CD4-positive, CD25-positive, alpha-beta regulatory T cell (primary cell): ENCODE measurements around the gene CTXND1. TPM values are rescaled to one million over a fixed set of nuclear protein-coding genes. Genes with fewer than 3 reads are reported as not detected.
A peak's percentile ranks its signal among the peaks of the same experiment; 100 is the strongest.

ENCODE experiments used
- ATAC-seq, 2 donors: fragments of 150-1000 bp; cut with Tn5 transposase; one replicate each; pipeline ENCODE4 v1.10.0; 2021; ENCODE audit warnings: low read depth in 2 of 2, moderate number of reproducible peaks in 2 of 2, moderate library complexity in 1 of 2
- DNase-seq, 3 donors: peaks; one replicate each; pipeline versions ENCODE4 v3.0.0 to v3.0.0-alpha.2; 2012 to 2022; ENCODE audit warnings: mixed read lengths in 1 of 3
- H3K27ac ChIP-seq: one replicate; pipeline ENCODE4 v1.7.0; 2013; ENCODE audit warnings: mild to moderate bottlenecking, low read length; ENCODE audit not compliant: insufficient read depth, poor library complexity, severe bottlenecking
- H3K27me3 ChIP-seq: one replicate; pipeline ENCODE4 v1.7.0; 2013; ENCODE audit warnings: low read length; ENCODE audit not compliant: control insufficient read depth, insufficient read depth
- H3K36me3 ChIP-seq: one replicate; pipeline ENCODE4 v1.7.0; 2013; ENCODE audit warnings: mild to moderate bottlenecking, low read length, moderate library complexity; ENCODE audit not compliant: control insufficient read depth, insufficient read depth
- H3K4me1 ChIP-seq: 2 replicates; pipeline ENCODE4 v1.7.0; 2013; ENCODE audit warnings: mild to moderate bottlenecking, low read length; ENCODE audit not compliant: insufficient read depth, control insufficient read depth, poor library complexity, severe bottlenecking
- H3K4me3 ChIP-seq: one replicate; pipeline ENCODE4 v1.7.0; 2013; ENCODE audit warnings: low read depth, mild to moderate bottlenecking, low read length, moderate library complexity
- H3K9me3 ChIP-seq, 2 experiments: 1 replicate in 1 of 2; 2 replicates in 1 of 2; pipeline ENCODE4 v1.7.0; 2013; ENCODE audit warnings: low read length in 2 of 2, mild to moderate bottlenecking in 1 of 2, moderate library complexity in 1 of 2; ENCODE audit not compliant: control insufficient read depth in 2 of 2
- H3K27ac Mint-ChIP-seq, 3 donors: one replicate each; pipeline ENCODE4 v1.8.0; 2020 to 2022; ENCODE audit warnings: mild to moderate bottlenecking in 3 of 3, mixed read lengths in 3 of 3, moderate library complexity in 2 of 3
- H3K27me3 Mint-ChIP-seq: one replicate; pipeline ENCODE4 v1.8.0; 2022; ENCODE audit warnings: mild to moderate bottlenecking, mixed read lengths
- H3K36me3 Mint-ChIP-seq: one replicate; pipeline ENCODE4 v1.8.0; 2020; ENCODE audit warnings: mixed read lengths
- H3K4me1 Mint-ChIP-seq, 4 donors: one replicate each; pipeline ENCODE4 v1.8.0; 2020 to 2022; ENCODE audit warnings: mixed read lengths in 4 of 4, mild to moderate bottlenecking in 1 of 4
- H3K4me3 Mint-ChIP-seq, 4 donors: one replicate each; pipeline ENCODE4 v1.8.0; 2020 to 2022; ENCODE audit warnings: mild to moderate bottlenecking in 4 of 4, mixed read lengths in 4 of 4, moderate library complexity in 3 of 4
- H3K9me3 Mint-ChIP-seq, 7 donors: one replicate each; pipeline ENCODE4 v1.8.0; 2020 to 2022; ENCODE audit warnings: mixed read lengths in 7 of 7, mild to moderate bottlenecking in 3 of 7, moderate library complexity in 2 of 7
- polyA plus RNA-seq, 4 donors: library from polyadenylated mRNA; unstranded; fragments of 300-500 nt; fragmentation: Illumina TruSeq; gene quantifications; one replicate each; pipeline ENCODE4 v1.2.3, GENCODE V29; 2021
- total RNA-seq: library from RNA; stranded (reverse); gene quantifications from one replicate; pipeline ENCODE4 v1.2.3, GENCODE V29; 2022

The CTXND1 gene
- total and polyA plus RNA-seq, 5 donors from 2014 or later: not detected

DNA sequence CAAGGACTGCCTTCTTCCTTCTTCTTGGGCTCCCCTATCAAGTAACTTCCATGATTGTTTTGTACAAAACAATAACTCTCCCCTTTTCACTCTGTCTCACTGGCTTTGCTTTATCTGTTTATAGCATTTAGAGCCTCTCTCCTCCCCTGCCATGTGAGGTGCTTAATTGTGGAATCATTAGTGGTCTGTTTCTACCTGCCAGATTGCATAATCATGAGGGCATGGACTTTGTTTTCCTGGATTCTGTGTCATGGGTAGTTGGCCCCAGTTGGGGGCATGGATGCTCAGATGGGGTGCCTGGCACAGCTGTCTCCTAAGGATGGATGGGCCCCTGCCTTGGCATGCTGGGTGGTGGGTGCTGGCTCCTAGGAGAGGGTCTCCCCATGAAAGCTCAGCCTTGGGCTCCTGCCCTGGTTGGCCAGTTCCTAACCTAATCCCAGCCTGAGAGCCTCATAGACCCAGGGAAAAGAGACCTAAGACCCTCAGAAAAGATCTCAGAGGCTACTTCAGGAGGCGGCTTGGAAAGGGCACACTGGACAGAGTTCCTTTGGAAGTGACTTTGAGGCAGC is 8.0 kb upstream of the CTXND1 start:
- no peaks in the 10 kb centered on the region for H3K36me3 ChIP-seq
- H3K4me1 ChIP-seq: no peaks in the 10 kb centered on the region
- Mint-ChIP-seq H3K4me1 (no peaks in the 10 kb centered on the region), H3K4me3 (no peak overlapping the region), H3K27me3 (peaks cover 38% of the 10 kb centered on the region), H3K36me3 (no peaks in the 10 kb centered on the region), H3K9me3 (peaks cover 0 to 9% (median 2%) of the 10 kb centered on the region in 7 donors), H3K27ac (no peak overlapping the region)
- H3K27ac ChIP-seq: no peak overlapping the region
- no peak for ATAC-seq
- no peak overlapping the region for H3K4me3 ChIP-seq
- H3K27me3 ChIP-seq: peaks cover 6% of the 10 kb centered on the region
- no peaks in the 10 kb centered on the region for H3K9me3 ChIP-seq
- no peak for DNase-seq

- Histone ChIP-seq H3K27ac (no peak overlapping the region), H3K4me1 (peaks cover 4% of the 10 kb centered on the region), H3K4me3 (no peak overlapping the region), H3K27me3 (peaks cover 32% of the 10 kb centered on the region), H3K36me3 (no peaks in the 10 kb centered on the region), H3K9me3 (no peaks in the 10 kb centered on the region)
- Mint-ChIP-seq H3K36me3 (no peaks in the 10 kb centered on the region), H3K4me3 (peak overlapping the region in 2 of 4 donors; percentile 56 to 66), H3K27me3 (peaks cover 66% of the 10 kb centered on the region), H3K27ac (no peak overlapping the region), H3K9me3 (peaks cover 0 to under 1% (median 0%) of the 10 kb centered on the region in 7 donors), H3K4me1 (peaks cover 0 to 9% (median 0%) of the 10 kb centered on the region in 4 donors)
- ATAC-seq (no peak), DNase-seq (no peak)
Observed at GRCh38 chr15:80251428-80252120, 439 bp downstream of the CTXND1 start.

GRCh38 chr15:80250614-80251427 is 1.2 kb downstream of the CTXND1 start:
- peaks cover 61% of the 10 kb centered on the region for H3K27me3 Mint-ChIP-seq
- ATAC-seq (no peak), DNase-seq (no peak)
- Histone ChIP-seq H3K4me3 (no peak overlapping the region), H3K27ac (no peak overlapping the region), H3K27me3 (peaks cover 32% of the 10 kb centered on the region), H3K36me3 (no peaks in the 10 kb centered on the region), H3K9me3 (no peaks in the 10 kb centered on the region), H3K4me1 (peaks cover 4% of the 10 kb centered on the region)
- peak overlapping the region in 2 of 4 donors; percentile 56 to 66 for H3K4me3 Mint-ChIP-seq
- H3K9me3 Mint-ChIP-seq: no peaks in the 10 kb centered on the region
- H3K36me3 Mint-ChIP-seq: no peaks in the 10 kb centered on the region
- H3K4me1 Mint-ChIP-seq: peaks cover 0 to 9% (median 0%) of the 10 kb centered on the region in 4 donors
- H3K27ac Mint-ChIP-seq: no peak overlapping the region

GRCh38 chr15:80249973-80250372 is 2.0 kb downstream of the CTXND1 start:
- Mint-ChIP-seq H3K27ac (no peak overlapping the region), H3K4me1 (peaks cover 0 to 9% (median 0%) of the 10 kb centered on the region in 4 donors), H3K4me3 (no peak overlapping the region), H3K36me3 (no peaks in the 10 kb centered on the region), H3K27me3 (peaks cover 53% of the 10 kb centered on the region), H3K9me3 (no peaks in the 10 kb centered on the region)
- ATAC-seq: no peak
- Histone ChIP-seq H3K27ac (no peak overlapping the region), H3K9me3 (no peaks in the 10 kb centered on the region), H3K36me3 (no peaks in the 10 kb centered on the region), H3K27me3 (peaks cover 28% of the 10 kb centered on the region), H3K4me1 (peaks cover 4% of the 10 kb centered on the region), H3K4me3 (no peak overlapping the region)
- DNase-seq: no peak

- Histone ChIP-seq H3K9me3 (no peaks in the 10 kb centered on the region), H3K4me1 (peaks cover 4% of the 10 kb centered on the region), H3K27me3 (peaks cover 21% of the 10 kb centered on the region), H3K27ac (no peak overlapping the region), H3K4me3 (no peak overlapping the region), H3K36me3 (no peaks in the 10 kb centered on the region)
- H3K9me3 Mint-ChIP-seq: no peaks in the 10 kb centered on the region
- H3K27me3 Mint-ChIP-seq: peaks cover 29% of the 10 kb centered on the region
- no peak overlapping the region for H3K4me3 Mint-ChIP-seq
- ATAC-seq (no peak), DNase-seq (no peak)
- peaks cover 0 to 8% (median 0%) of the 10 kb centered on the region in 4 donors for H3K4me1 Mint-ChIP-seq
- no peak overlapping the region for H3K27ac Mint-ChIP-seq
- no peaks in the 10 kb centered on the region for H3K36me3 Mint-ChIP-seq
Observed at GRCh38 chr15:80247320-80247719, 4.7 kb downstream of the CTXND1 start.

DNA sequence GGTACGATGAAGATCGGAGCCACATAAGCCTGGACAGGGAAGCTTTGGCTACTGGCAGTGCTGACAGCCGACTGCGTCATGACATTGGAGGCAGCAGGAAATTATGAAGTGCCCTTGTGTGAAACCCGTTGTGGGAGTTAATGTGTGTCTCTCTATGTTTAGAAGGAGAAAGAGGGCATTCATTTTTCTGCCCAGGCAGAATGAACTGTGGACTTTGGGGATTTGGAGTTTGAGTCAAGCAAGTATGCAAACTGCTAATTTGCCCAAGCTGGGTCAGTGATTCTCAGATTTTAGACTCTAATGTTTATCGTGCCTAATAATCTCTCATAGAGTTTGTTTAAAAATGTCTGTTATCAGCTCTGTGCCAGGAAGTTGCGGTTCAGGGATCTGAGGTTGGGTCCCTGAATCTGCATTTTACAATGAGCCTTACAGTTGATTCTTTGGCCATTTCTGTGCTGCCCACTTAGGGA is 5.6 kb downstream of the CTXND1 start:
- Mint-ChIP-seq H3K27me3 (peaks cover 34% of the 10 kb centered on the region), H3K9me3 (no peaks in the 10 kb centered on the region), H3K27ac (no peak overlapping the region), H3K4me1 (peaks cover 0 to 5% (median 1%) of the 10 kb centered on the region in 4 donors), H3K4me3 (no peak overlapping the region), H3K36me3 (no peaks in the 10 kb centered on the region)
- H3K27me3 ChIP-seq: peaks cover 21% of the 10 kb centered on the region
- DNase-seq (no peak), ATAC-seq (no peak)
- H3K9me3 ChIP-seq: no peaks in the 10 kb centered on the region
- no peak overlapping the region for H3K4me3 ChIP-seq
- H3K4me1 ChIP-seq: peaks cover 2% of the 10 kb centered on the region
- H3K27ac ChIP-seq: no peak overlapping the region
- H3K36me3 ChIP-seq: no peaks in the 10 kb centered on the region

DNA sequence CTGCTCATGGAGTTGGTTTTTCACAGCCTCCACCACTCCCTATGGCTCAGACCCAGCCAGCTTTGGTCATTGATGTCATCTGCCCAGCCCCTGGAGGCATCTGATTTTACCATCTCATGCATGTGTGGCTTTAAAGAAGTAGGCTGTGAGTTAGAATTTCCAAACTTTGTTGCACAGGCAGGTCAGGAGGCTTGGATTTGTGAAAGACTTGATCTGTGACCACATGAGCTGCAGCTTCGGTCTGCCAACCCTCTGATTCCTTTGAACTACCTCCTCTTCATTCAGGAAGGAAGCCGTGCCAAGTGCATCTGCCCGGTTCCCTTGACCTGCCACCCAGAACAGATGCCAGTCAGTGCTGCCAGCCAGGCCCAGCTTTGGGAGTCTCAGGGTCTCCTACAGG is 9.2 kb downstream of the CTXND1 start:
- peaks cover 10% of the 10 kb centered on the region for H3K27me3 Mint-ChIP-seq

More for the DNA sequence above, 9.2 kb downstream of the CTXND1 start:
- ATAC-seq: no peak
- no peaks in the 10 kb centered on the region for H3K36me3 ChIP-seq
- Mint-ChIP-seq H3K27ac (no peak overlapping the region), H3K36me3 (no peaks in the 10 kb centered on the region), H3K4me1 (peaks cover 0 to 3% (median 0%) of the 10 kb centered on the region in 4 donors), H3K4me3 (no peak overlapping the region), H3K9me3 (peaks cover 0 to 3% (median 0%) of the 10 kb centered on the region in 7 donors)
- DNase-seq: no peak
- H3K4me3 ChIP-seq: no peak overlapping the region
- no peak overlapping the region for H3K27ac ChIP-seq
- no peaks in the 10 kb centered on the region for H3K4me1 ChIP-seq
- H3K9me3 ChIP-seq: no peaks in the 10 kb centered on the region
- H3K27me3 ChIP-seq: peaks cover 4% of the 10 kb centered on the region
